GM23338 (cell line): Measurements from ENCODE around the gene CACNA1H. TPM values are rescaled to one million over a fixed set of nuclear protein-coding genes. Genes with fewer than 3 reads are reported as not detected.
A peak's percentile ranks its signal among the peaks of the same experiment; 100 is the strongest.

Source experiments
- ATAC-seq: fragments of 200-7000 bp; cut with Tn5 transposase; 3 replicates; pipeline ENCODE4 v1.9.1; 2020
- DNase-seq: peaks from one replicate; pipeline ENCODE4 v3.0.0-alpha.2; 2015; ENCODE audit warnings: low spot score
- H2AFZ ChIP-seq: fragments of 200-600 bp; sonication (generic); 2 replicates; pipeline ENCODE4 v1.8.0; 2016; ENCODE audit warnings: antibody characterized with exemption, mild to moderate bottlenecking, moderate library complexity
- H3F3A ChIP-seq: fragments of 200-600 bp; sonication (generic); replicated peaks from 2 replicates; pipeline ENCODE4 v1.8.0; 2017; ENCODE audit warnings: antibody characterized with exemption, mixed run types, low read depth
- H3K27ac ChIP-seq: fragments of 200-600 bp; sonication (generic); 2 replicates; pipeline ENCODE4 v1.6.1; 2016; ENCODE audit warnings: low read depth
- H3K27me3 ChIP-seq: fragments of 200-600 bp; sonication (generic); 2 replicates; pipeline ENCODE4 v1.8.0; 2016; ENCODE audit warnings: mild to moderate bottlenecking, mixed run types, moderate library complexity; ENCODE audit not compliant: insufficient read depth
- H3K36me3 ChIP-seq: fragments of 200-600 bp; sonication (generic); 2 replicates; pipeline ENCODE4 v1.8.0; 2016; ENCODE audit warnings: mild to moderate bottlenecking; ENCODE audit not compliant: insufficient read depth
- H3K4me1 ChIP-seq: fragments of 200-600 bp; sonication (generic); 2 replicates; pipeline ENCODE4 v1.8.0; 2016; ENCODE audit warnings: mild to moderate bottlenecking, moderate library complexity; ENCODE audit not compliant: insufficient read depth
- H3K4me2 ChIP-seq: fragments of 200-600 bp; sonication (generic); 2 replicates; pipeline ENCODE4 v1.7.1; 2017; ENCODE audit warnings: mixed run types
- H3K4me3 ChIP-seq: fragments of 200-600 bp; sonication (generic); 2 replicates; pipeline ENCODE4 v1.6.1; 2016; ENCODE audit warnings: mixed run types
- H3K79me2 ChIP-seq: fragments of 200-600 bp; sonication (generic); replicated peaks from 2 replicates; pipeline ENCODE4 v1.8.0; 2017; ENCODE audit warnings: mild to moderate bottlenecking; ENCODE audit not compliant: insufficient read depth
- H3K9me2 ChIP-seq: fragments of 200-600 bp; sonication (generic); 2 replicates; pipeline ENCODE4 v1.8.0; 2017; ENCODE audit not compliant: insufficient read depth
- H4K20me1 ChIP-seq: fragments of 200-600 bp; sonication (generic); replicated peaks from 2 replicates; pipeline ENCODE4 v1.8.0; 2017; ENCODE audit warnings: mild to moderate bottlenecking; ENCODE audit not compliant: insufficient read depth
- H3K27ac Mint-ChIP-seq: 2 replicates; pipeline ENCODE4 v1.8.0; 2020; ENCODE audit warnings: inconsistent platforms, mild to moderate bottlenecking, moderate library complexity, mixed read lengths
- H3K27me3 Mint-ChIP-seq: 3 replicates; pipeline ENCODE4 v1.8.0; 2022; ENCODE audit warnings: low read depth, mild to moderate bottlenecking, moderate library complexity, mixed read lengths, inconsistent platforms; ENCODE audit not compliant: insufficient read depth, poor library complexity
- H3K36me3 Mint-ChIP-seq: 3 replicates; pipeline ENCODE4 v1.8.0; 2021; ENCODE audit warnings: low read depth, mild to moderate bottlenecking, inconsistent platforms, moderate library complexity, mixed read lengths
- H3K4me1 Mint-ChIP-seq: 3 replicates; pipeline ENCODE4 v1.8.0; 2020; ENCODE audit warnings: mild to moderate bottlenecking, inconsistent platforms, mixed read lengths
- H3K4me3 Mint-ChIP-seq: 3 replicates; pipeline ENCODE4 v1.8.0; 2021; ENCODE audit warnings: moderate library complexity, mild to moderate bottlenecking, inconsistent platforms, mixed read lengths
- H3K9me3 Mint-ChIP-seq: 3 replicates; pipeline ENCODE4 v1.8.0; 2020; ENCODE audit warnings: moderate library complexity, mild to moderate bottlenecking, inconsistent platforms, mixed read lengths
- EZH2 ChIP-seq: fragments of 200-600 bp; sonication (generic); IDR thresholded peaks from one replicate; pipeline ENCODE4 v1.8.0; 2017; ENCODE audit warnings: antibody characterized with exemption, mild to moderate bottlenecking, low read depth; ENCODE audit not compliant: unreplicated experiment
- polyA plus RNA-seq: library from polyadenylated mRNA; unstranded; fragments of >200 nt; fragmentation: Nextera tagmentation; extraction: Ambion mirVana; gene quantifications from 2 replicates; pipeline ENCODE4 v1.2.1, GENCODE V29; 2016
- total RNA-seq: library from RNA; depleted of rRNA; stranded (reverse); fragments of >200 nt; shearing (Covaris generic); gene quantifications from 2 replicates; pipeline ENCODE4 v1.2.3, GENCODE V29; 2014
- TF ChIP-seq, protein P1 (sequence below), 2 experiments: fragments of 200-600 bp in 1 of 2; sonication (generic) in 1 of 2; conservative IDR thresholded peaks; 2 replicates each; pipeline versions ENCODE4 v1.5.1 to v1.6.1; 2016 to 2017; ENCODE audit warnings: antibody characterized with exemption in 2 of 2, low read depth in 2 of 2, mild to moderate bottlenecking in 2 of 2, moderate library complexity in 1 of 2

The CACNA1H gene
- total and polyA plus RNA-seq, 2 experiments from 2014 or later: 3.5 to 43.3 TPM

DNA sequence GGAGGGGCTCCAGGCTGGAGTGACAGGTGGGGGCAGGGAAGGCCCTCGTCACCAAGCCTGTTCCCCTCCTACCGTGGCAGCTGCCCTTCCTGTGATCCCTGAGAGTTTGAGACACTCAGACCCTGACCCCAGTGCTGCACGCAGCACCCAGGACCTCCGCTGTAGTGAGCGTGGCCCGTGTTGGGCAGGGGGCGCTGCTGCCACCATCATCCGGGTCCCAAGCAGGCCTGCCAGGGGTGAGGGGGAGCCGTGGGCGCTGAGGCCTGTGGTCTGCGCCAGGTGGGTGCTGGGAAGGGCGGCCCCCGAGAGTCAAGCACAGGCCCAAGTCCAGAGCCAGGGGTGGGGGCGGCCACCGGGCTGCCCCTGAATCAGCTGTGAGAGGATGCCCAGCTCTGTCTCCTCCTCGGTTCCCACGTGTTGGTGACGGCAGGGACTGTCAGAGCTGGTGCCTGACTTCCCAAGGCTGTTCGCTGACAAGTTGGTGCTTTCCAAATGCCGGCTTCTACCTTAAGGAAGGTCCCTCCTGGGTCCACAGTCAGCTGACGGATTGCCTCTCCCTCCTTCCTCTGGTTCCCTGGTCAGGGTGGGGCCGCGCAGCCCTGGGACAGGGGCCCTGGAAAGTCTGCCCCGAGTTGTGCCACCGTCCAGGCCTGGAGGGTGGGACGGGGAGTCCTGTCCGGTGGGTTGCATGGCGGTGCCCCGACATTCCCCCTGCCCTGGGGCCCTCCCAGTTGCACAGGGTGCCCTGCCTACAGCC, 41.1 kb downstream of the CACNA1H start:
- ATAC-seq (peak; percentile 24), DNase-seq (no peak)
- Mint-ChIP-seq H3K27ac (no peak overlapping the region), H3K36me3 (no peaks in the 10 kb centered on the region), H3K4me3 (no peak overlapping the region), H3K27me3 (peaks cover 6% of the 10 kb centered on the region), H3K9me3 (no peaks in the 10 kb centered on the region), H3K4me1 (peaks cover 3% of the 10 kb centered on the region; the same call in 1 of the 3 replicates)
- no peak overlapping the region for H2AFZ ChIP-seq
- H3K4me3 ChIP-seq: no peak overlapping the region
- H3K27ac ChIP-seq: no peak overlapping the region
- H3F3A ChIP-seq: no peaks in the 10 kb centered on the region
- no peak overlapping the region for H3K4me2 ChIP-seq
- no peaks in the 10 kb centered on the region for H3K36me3 ChIP-seq
- H3K79me2 ChIP-seq: no peaks in the 10 kb centered on the region; the same call in 1 of the 2 replicates
- no peaks in the 10 kb centered on the region for H3K27me3 ChIP-seq
- H4K20me1 ChIP-seq: no peaks in the 10 kb centered on the region; the same call in 1 of the 2 replicates
- TF ChIP-seq EZH2: no peak
- TF ChIP-seq, protein P1, sequence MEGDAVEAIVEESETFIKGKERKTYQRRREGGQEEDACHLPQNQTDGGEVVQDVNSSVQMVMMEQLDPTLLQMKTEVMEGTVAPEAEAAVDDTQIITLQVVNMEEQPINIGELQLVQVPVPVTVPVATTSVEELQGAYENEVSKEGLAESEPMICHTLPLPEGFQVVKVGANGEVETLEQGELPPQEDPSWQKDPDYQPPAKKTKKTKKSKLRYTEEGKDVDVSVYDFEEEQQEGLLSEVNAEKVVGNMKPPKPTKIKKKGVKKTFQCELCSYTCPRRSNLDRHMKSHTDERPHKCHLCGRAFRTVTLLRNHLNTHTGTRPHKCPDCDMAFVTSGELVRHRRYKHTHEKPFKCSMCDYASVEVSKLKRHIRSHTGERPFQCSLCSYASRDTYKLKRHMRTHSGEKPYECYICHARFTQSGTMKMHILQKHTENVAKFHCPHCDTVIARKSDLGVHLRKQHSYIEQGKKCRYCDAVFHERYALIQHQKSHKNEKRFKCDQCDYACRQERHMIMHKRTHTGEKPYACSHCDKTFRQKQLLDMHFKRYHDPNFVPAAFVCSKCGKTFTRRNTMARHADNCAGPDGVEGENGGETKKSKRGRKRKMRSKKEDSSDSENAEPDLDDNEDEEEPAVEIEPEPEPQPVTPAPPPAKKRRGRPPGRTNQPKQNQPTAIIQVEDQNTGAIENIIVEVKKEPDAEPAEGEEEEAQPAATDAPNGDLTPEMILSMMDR (conservative IDR thresholded peaks at IDR 0.05; ENCODE audit: low read depth in 2 of 2): peak in 1 of 2 experiments; percentile 48; a peak in 1 of 4 replicates
- H3K9me2 ChIP-seq: no peaks in the 10 kb centered on the region
- no peaks in the 10 kb centered on the region for H3K4me1 ChIP-seq

DNA sequence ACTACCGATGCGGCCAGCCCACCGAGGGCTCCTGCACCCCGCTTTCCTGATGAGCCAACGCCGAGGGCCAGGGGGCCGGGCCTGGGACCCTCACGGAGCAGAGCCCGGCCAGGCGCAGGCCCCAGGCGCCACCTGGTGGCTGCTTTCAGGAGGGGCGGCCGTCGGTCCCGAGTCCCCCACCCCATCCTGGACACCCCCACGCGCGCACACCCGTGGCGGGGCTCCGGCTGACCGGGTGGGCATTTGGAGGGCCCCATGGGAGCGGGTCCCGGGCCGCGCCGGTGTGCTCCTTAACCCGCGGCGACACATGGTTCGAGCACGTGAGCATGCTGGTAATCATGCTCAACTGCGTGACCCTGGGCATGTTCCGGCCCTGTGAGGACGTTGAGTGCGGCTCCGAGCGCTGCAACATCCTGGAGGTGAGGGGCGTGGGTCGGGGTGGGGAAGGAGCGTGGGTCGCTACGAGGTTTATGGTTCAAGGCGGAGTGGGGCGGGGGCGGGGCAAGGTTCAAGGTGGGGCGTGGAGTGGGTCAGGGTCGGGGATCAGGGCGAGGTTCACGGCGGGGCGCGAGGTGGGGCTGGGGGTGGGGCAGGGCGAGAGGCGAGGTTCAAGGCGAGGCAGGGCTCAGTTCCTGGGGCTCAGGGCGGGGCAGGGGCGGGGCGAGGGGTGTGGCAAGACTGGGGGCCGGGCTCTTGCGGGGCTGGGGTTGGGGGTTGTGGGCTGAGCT, 41.9 kb downstream of the CACNA1H start:
- no peaks in the 10 kb centered on the region for H3K27me3 ChIP-seq
- no peaks in the 10 kb centered on the region for H3F3A ChIP-seq
- Mint-ChIP-seq H3K27me3 (peaks cover 6% of the 10 kb centered on the region), H3K4me1 (peaks cover 3% of the 10 kb centered on the region; the same call in 1 of the 3 replicates), H3K9me3 (0 out of 3 replicates have a peak, but pooled peaks cover 2% of the 10 kb centered on the region), H3K27ac (no peak overlapping the region), H3K36me3 (no peaks in the 10 kb centered on the region), H3K4me3 (no peak overlapping the region)
- ATAC-seq: peak; percentile 84
- H3K4me1 ChIP-seq: no peaks in the 10 kb centered on the region
- no peaks in the 10 kb centered on the region for H3K36me3 ChIP-seq
- no peak overlapping the region for H3K4me3 ChIP-seq
- H3K4me2 ChIP-seq: no peak overlapping the region
- no peak overlapping the region for H3K27ac ChIP-seq
- H3K9me2 ChIP-seq: no peaks in the 10 kb centered on the region
- no peaks in the 10 kb centered on the region for H3K79me2 ChIP-seq
- TF ChIP-seq, protein P1 (conservative IDR thresholded peaks at IDR 0.05; ENCODE audit: low read depth in 2 of 2): peak; percentile 70 to 77
- no peak for TF ChIP-seq EZH2
- no peaks in the 10 kb centered on the region; the same call in 1 of the 2 replicates for H4K20me1 ChIP-seq
- no peak overlapping the region for H2AFZ ChIP-seq
- peak; percentile 66 for DNase-seq
